Naive thymus-derived CD4-positive, alpha-beta T cell (primary cell): ENCODE results near the gene MARF1. TPM values are rescaled to one million over a fixed set of nuclear protein-coding genes. Genes with fewer than 3 reads are reported as not detected.
"Not testable (repeated sequence)": the region's sequence is repeated elsewhere in the genome, so short reads cannot be mapped to it uniquely, and the experiment has no call there.

ENCODE experiments used
- ATAC-seq: fragments of 150-1000 bp; cut with Tn5 transposase; 2 replicates; pipeline ENCODE4 v1.10.0; 2021; ENCODE audit warnings: mild to moderate bottlenecking, moderate library complexity
- CTCF ChIA-PET: fragments of 350-600 bp; sonication (Branson Sonifier 250); formaldehyde crosslinking; loops from one replicate; lab custom pipeline; 2021; ENCODE audit warnings: antibody characterized with exemption; lab: Charles Lee
- POLR2A ChIA-PET: fragments of 350-600 bp; sonication (Branson Sonifier 250); formaldehyde crosslinking; loops from one replicate; lab custom pipeline; 2021; ENCODE audit warnings: antibody characterized with exemption, inconsistent platforms; lab: Charles Lee
- DNase-seq, 9 donors: peaks; one replicate each; pipeline versions ENCODE4 v3.0.0 to v3.0.0-alpha.2; 2020 to 2022; ENCODE audit warnings: mixed read lengths in 1 of 9
- H3K27ac ChIP-seq: one replicate; pipeline ENCODE4 v1.7.0; 2013; ENCODE audit warnings: mild to moderate bottlenecking, low read depth, low read length, moderate library complexity
- H3K27me3 ChIP-seq, 2 donors: one replicate each; pipeline ENCODE4 v1.7.0; 2013; ENCODE audit warnings: low read length in 2 of 2, mild to moderate bottlenecking in 2 of 2, moderate library complexity in 2 of 2; ENCODE audit not compliant: control insufficient read depth in 2 of 2, insufficient read depth in 2 of 2
- H3K36me3 ChIP-seq, 3 experiments: 1 replicate in 2 of 3; 2 replicates in 1 of 3; pipeline ENCODE4 v1.7.0; 2013; ENCODE audit warnings: low read length in 3 of 3, mild to moderate bottlenecking in 3 of 3, moderate library complexity in 1 of 3; ENCODE audit not compliant: insufficient read depth in 3 of 3, control insufficient read depth in 2 of 3
- H3K4me1 ChIP-seq, 2 donors: one replicate each; pipeline ENCODE4 v1.7.0; 2013; ENCODE audit warnings: low read length in 2 of 2, mild to moderate bottlenecking in 2 of 2, moderate library complexity in 1 of 2; ENCODE audit not compliant: control insufficient read depth in 2 of 2, insufficient read depth in 2 of 2
- H3K4me3 ChIP-seq: 2 replicates; pipeline ENCODE4 v1.7.0; 2013; ENCODE audit warnings: mild to moderate bottlenecking, low read length
- H3K9me3 ChIP-seq, 3 experiments: 1 replicate in 2 of 3; 2 replicates in 1 of 3; pipeline ENCODE4 v1.7.0; 2013; ENCODE audit warnings: low read length in 3 of 3; ENCODE audit not compliant: control insufficient read depth in 2 of 3
- H3K27ac Mint-ChIP-seq, 9 donors: one replicate each; pipeline ENCODE4 v1.8.0; 2020 to 2022; ENCODE audit warnings: mixed read lengths in 9 of 9, mild to moderate bottlenecking in 8 of 9, moderate library complexity in 5 of 9, inconsistent platforms in 2 of 9
- H3K27me3 Mint-ChIP-seq, 5 donors: one replicate each; pipeline ENCODE4 v1.8.0; 2021 to 2022; ENCODE audit warnings: mixed read lengths in 5 of 5, mild to moderate bottlenecking in 1 of 5
- H3K36me3 Mint-ChIP-seq, 5 donors: one replicate each; pipeline ENCODE4 v1.8.0; 2020 to 2022; ENCODE audit warnings: mixed read lengths in 5 of 5, mild to moderate bottlenecking in 3 of 5, inconsistent platforms in 1 of 5
- H3K4me1 Mint-ChIP-seq, 7 donors: one replicate each; pipeline ENCODE4 v1.8.0; 2020 to 2022; ENCODE audit warnings: mixed read lengths in 7 of 7, mild to moderate bottlenecking in 3 of 7, inconsistent platforms in 1 of 7
- H3K4me3 Mint-ChIP-seq, 10 donors: one replicate each; pipeline ENCODE4 v1.8.0; 2020 to 2022; ENCODE audit warnings: mild to moderate bottlenecking in 10 of 10, mixed read lengths in 10 of 10, moderate library complexity in 6 of 10, inconsistent platforms in 2 of 10
- H3K9me3 Mint-ChIP-seq, 11 donors: one replicate each; pipeline ENCODE4 v1.8.0; 2020 to 2022; ENCODE audit warnings: mixed read lengths in 11 of 11, mild to moderate bottlenecking in 4 of 11, inconsistent platforms in 1 of 11, moderate library complexity in 1 of 11
- intact Hi-C, 2 donors: fragments of 100-400 bp; cut with micrococcal nuclease; formaldehyde crosslinking; loops; one replicate each; pipeline ENCODE4 v1.15.1; 2023
- polyA plus RNA-seq, 2 donors: library from polyadenylated mRNA; unstranded; fragments of 300-500 nt; fragmentation: Illumina TruSeq; gene quantifications; one replicate each; pipeline ENCODE4 v1.2.3, GENCODE V29; 2021
- total RNA-seq, 6 experiments: library from RNA in 5 of 6; stranded (reverse) in 5 of 6; gene quantifications; 1 replicate in 5 of 6; 2 replicates in 1 of 6; pipeline ENCODE4 v1.2.3 and lab custom pipeline; 2021 to 2026

Gene MARF1
- total and polyA plus RNA-seq, 7 experiments from 2014 or later = 12.5 to 259 (median 157) TPM

DNA sequence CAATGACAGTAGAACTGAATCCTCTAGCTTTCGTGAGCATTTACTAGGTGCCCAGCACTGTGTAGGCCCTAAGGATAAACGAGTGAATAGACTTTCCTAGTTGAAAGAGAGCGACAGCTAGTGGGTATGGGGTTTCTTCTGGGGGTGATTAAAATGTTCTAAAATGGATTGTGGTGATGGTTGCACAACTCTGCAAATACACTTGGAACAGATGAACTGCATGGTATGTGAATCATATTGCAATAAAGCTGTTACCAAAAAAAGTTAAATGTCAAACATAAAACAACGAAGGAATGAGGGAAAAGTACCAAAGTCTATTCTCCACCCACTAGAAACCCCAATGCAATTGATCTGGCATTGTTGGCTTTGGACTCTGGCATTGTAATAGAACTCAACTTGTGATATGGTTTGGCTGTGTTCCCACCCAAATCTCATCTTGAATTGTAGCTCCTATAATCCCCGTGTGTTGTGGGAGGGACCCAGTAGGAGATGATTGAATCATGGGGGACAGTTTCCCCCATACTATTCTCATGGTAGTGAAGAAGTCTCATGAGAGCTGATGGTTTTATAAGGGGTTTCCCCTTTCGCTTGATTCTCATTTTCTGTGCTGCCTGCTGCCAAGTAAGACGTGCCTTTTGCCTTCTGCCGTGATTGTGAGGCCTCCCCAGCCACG, 70.5 kb downstream of the MARF1 start:
- ChIA-PET POLR2A (no interaction called here), CTCF (interaction anchor here (0.5 to 0.7 kb wide), 2 partner anchors 54 to 123 kb away, joined by 3 to 4 read pairs; no protein-coding TSS in a partner anchor)
- Histone ChIP-seq H3K36me3 (no peaks in the 10 kb centered on the region), H3K4me1 (no peaks in the 10 kb centered on the region), H3K9me3 (no peaks in the 10 kb centered on the region), H3K27ac (no peak overlapping the region), H3K27me3 (no peaks in the 10 kb centered on the region), H3K4me3 (no peak overlapping the region)
- Mint-ChIP-seq H3K36me3 (peaks cover 0 to 26% (median 0%) of the 10 kb centered on the region in 5 donors), H3K9me3 (peaks cover 0 to 13% (median 0%) of the 10 kb centered on the region in 11 donors), H3K27me3 (no peaks in the 10 kb centered on the region), H3K4me1 (peaks cover 0 to 11% (median 0%) of the 10 kb centered on the region in 7 donors), H3K4me3 (no peak overlapping the region), H3K27ac (peak overlapping the region in 2 of 9 donors; percentile 43 to 75)
- ATAC-seq = no peak
- intact Hi-C loops = no loop called here
- no peak for DNase-seq

DNA sequence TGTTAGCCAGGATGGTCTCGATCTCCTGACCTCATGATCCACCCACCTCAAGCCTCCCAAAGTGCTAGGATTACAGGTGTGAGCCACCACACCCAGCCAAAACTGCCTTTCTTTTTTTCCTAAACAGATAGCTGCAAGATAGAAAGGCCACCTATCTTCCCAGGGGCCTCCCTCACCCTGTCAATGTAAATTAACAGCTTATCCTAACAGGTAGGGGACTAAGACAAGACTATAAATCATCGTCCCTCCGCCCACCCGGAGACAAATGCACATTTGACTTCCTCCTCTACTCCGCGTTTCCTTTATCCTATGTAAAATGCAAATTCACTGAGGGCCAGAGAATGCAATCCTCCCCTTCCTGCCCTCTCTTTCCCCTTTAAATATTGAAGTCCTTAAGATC, 71.4 kb downstream of the MARF1 start:
- no peak for DNase-seq
- Mint-ChIP-seq H3K36me3 (peaks cover 0 to 26% (median 0%) of the 10 kb centered on the region in 5 donors), H3K4me3 (no peak overlapping the region), H3K27ac (no peak overlapping the region), H3K9me3 (peaks cover 0 to 11% (median 0%) of the 10 kb centered on the region in 11 donors), H3K4me1 (peaks cover 0 to 11% (median 0%) of the 10 kb centered on the region in 7 donors), H3K27me3 (no peaks in the 10 kb centered on the region)
- ATAC-seq = no peak
- CTCF ChIA-PET = interaction anchor here (0.5 kb wide), 1 partner anchor 53 kb away, joined by 3 read pairs; no protein-coding TSS in a partner anchor
- no peak overlapping the region for H3K27ac ChIP-seq
- H3K4me3 ChIP-seq = no peak overlapping the region
- no peaks in the 10 kb centered on the region for H3K4me1 ChIP-seq
- no peaks in the 10 kb centered on the region for H3K36me3 ChIP-seq
- POLR2A ChIA-PET = no interaction called here
- H3K9me3 ChIP-seq = no peaks in the 10 kb centered on the region
- no peaks in the 10 kb centered on the region for H3K27me3 ChIP-seq
- intact Hi-C loops = no loop called here

DNA sequence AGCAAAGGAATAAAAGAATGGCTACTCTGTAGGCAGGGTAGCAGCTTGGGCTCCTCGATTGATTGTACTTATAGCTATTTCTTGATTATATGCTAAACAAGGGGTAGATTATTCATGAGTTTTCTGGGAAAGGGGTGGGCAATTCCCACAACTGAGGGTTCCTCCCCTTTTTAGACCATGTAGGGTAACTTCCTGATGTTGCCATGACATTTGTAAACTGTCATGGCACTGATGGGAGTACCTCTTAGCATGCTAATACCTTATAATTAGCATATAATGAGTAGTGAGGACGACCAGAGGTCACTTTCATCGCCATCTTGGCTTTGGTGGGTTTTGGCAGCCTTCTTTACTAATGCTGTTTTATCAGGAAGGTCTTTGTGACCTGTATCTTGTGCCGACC, 72.3 kb downstream of the MARF1 start:
- H3K36me3 ChIP-seq, H3K27me3 ChIP-seq, POLR2A ChIA-PET, intact Hi-C loops, H3K9me3 ChIP-seq, H3K4me3 ChIP-seq, H3K4me1 ChIP-seq, H3K27ac Mint-ChIP-seq, DNase-seq, CTCF ChIA-PET, ATAC-seq, H3K27ac ChIP-seq, H3K4me3 Mint-ChIP-seq, H3K27me3 Mint-ChIP-seq: not testable (repeated sequence)
- peaks cover 0 to 27% (median 0%) of the 10 kb centered on the region in 5 donors for H3K36me3 Mint-ChIP-seq
- H3K4me1 Mint-ChIP-seq = peaks cover 0 to 11% (median 0%) of the 10 kb centered on the region in 7 donors
- peaks cover 0 to 11% (median 0%) of the 10 kb centered on the region in 11 donors for H3K9me3 Mint-ChIP-seq

DNA sequence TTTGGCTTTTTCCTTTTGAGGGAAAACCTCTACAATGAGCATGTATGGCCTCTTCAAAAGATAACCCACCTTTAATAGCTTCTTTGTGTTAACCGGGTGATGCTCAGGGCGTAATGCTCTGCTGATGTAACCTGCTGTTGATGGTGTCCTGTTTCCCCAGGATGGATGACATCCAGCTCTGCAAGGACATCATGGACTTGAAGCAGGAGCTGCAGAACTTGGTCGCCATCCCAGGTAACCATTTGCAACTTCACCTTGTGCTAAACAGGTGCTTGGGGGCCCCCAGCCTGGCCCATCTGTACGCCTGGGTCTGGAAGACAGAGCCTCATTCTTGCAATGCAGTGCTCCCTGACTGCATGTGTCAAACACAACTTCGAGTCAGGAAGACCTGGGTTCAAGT, 75.1 kb downstream of the MARF1 start:
- ChIA-PET POLR2A (no interaction called here), CTCF (interaction anchor here (0.6 kb wide), 1 partner anchor 31 kb away, joined by 4 read pairs; no protein-coding TSS in a partner anchor)
- peaks cover 0 to 17% (median 0%) of the 10 kb centered on the region in 5 donors for H3K36me3 Mint-ChIP-seq
- H3K36me3 ChIP-seq = no peaks in the 10 kb centered on the region
- intact Hi-C loops = no loop called here
- H3K27ac ChIP-seq = no peak overlapping the region
- no peak overlapping the region for H3K4me3 Mint-ChIP-seq
- no peak overlapping the region for H3K27ac Mint-ChIP-seq
- H3K4me1 ChIP-seq = no peaks in the 10 kb centered on the region
- ATAC-seq (no peak), DNase-seq (no peak)
- H3K27me3 Mint-ChIP-seq = no peaks in the 10 kb centered on the region
- peaks cover 0 to 7% (median 3%) of the 10 kb centered on the region in 11 donors for H3K9me3 Mint-ChIP-seq
- H3K9me3 ChIP-seq = no peaks in the 10 kb centered on the region
- peaks cover 0 to 9% (median 0%) of the 10 kb centered on the region in 7 donors for H3K4me1 Mint-ChIP-seq
- no peak overlapping the region for H3K4me3 ChIP-seq
- no peaks in the 10 kb centered on the region for H3K27me3 ChIP-seq

DNA sequence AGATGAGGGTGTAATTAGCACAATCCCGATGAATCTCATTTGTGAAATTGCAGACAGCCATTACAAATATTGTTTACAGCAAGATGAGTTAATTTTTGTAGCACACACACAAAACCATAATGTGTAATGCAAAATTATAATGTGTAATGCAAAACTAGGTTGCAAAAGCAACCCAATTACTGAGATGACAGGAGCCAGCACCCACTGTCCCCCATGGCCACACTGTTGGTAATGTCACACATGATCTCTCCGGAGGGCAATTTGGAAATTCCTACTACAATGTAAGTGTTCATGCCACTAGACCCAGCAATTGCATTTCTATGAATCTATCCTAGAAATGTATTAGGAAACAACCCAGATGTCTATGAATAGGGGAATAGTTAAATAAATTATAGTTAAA, 76.9 kb downstream of the MARF1 start:
- POLR2A ChIA-PET = no interaction called here
- Histone ChIP-seq H3K36me3 (no peaks in the 10 kb centered on the region), H3K27ac (no peak overlapping the region), H3K9me3 (no peaks in the 10 kb centered on the region), H3K4me3 (no peak overlapping the region), H3K4me1 (no peaks in the 10 kb centered on the region), H3K27me3 (no peaks in the 10 kb centered on the region)
- no peak overlapping the region for H3K4me3 Mint-ChIP-seq
- intact Hi-C loops = no loop called here
- H3K36me3 Mint-ChIP-seq = peaks cover 0 to 8% (median 0%) of the 10 kb centered on the region in 5 donors
- ATAC-seq (no peak), DNase-seq (no peak)
- H3K4me1 Mint-ChIP-seq = peaks cover 0 to 5% (median 0%) of the 10 kb centered on the region in 7 donors
- peaks cover 0 to 5% (median 3%) of the 10 kb centered on the region in 11 donors for H3K9me3 Mint-ChIP-seq
- H3K27me3 Mint-ChIP-seq = no peaks in the 10 kb centered on the region
- H3K27ac Mint-ChIP-seq = no peak overlapping the region
- CTCF ChIA-PET = no interaction called here

DNA sequence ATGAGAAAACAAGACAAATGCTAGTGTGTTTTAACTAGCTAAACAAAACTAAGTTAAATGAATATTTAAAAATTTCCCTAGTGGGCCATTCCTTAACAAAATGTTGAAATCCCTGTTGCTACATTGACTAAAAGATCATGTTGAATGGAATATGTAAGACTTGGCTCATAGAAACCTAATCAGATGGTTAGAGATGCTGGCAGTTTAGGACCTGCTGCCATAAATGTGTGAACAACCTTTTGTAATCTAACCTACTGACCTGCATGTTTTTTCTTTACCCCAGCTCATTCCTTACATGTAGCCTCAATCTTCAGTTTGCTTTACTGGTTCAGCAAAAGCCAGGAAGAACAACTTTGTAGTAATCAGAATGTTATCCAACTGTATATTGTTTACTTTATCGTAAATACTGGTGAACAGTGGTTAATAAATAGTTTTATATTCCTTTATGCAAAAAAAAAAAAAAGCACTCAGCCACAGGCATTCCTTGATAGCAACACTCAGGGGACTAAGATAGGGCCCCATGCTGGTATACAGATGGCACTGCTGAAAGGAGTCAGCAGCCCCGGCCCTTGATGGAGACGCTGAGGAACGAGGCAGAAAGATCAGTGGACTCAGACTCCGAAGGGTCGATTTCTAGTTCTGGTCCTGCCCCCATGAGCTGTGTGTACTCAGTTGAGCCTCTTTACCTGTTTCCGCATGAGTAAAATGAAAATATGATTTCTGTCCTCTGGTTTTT, 78.2 kb downstream of the MARF1 start:
- ATAC-seq (no peak), DNase-seq (no peak)
- H3K9me3 Mint-ChIP-seq = peaks cover 0 to 5% (median 3%) of the 10 kb centered on the region in 11 donors
- no peak overlapping the region for H3K4me3 Mint-ChIP-seq
- no peaks in the 10 kb centered on the region for H3K27me3 Mint-ChIP-seq
- CTCF ChIA-PET = no interaction called here
- intact Hi-C loops = no loop called here
- H3K4me1 Mint-ChIP-seq = peaks cover 0 to 5% (median 0%) of the 10 kb centered on the region in 7 donors
- Histone ChIP-seq H3K27me3 (no peaks in the 10 kb centered on the region), H3K36me3 (no peaks in the 10 kb centered on the region), H3K4me3 (no peak overlapping the region), H3K27ac (no peak overlapping the region), H3K9me3 (no peaks in the 10 kb centered on the region), H3K4me1 (no peaks in the 10 kb centered on the region)
- POLR2A ChIA-PET = no interaction called here
- H3K27ac Mint-ChIP-seq = no peak overlapping the region
- H3K36me3 Mint-ChIP-seq = peaks cover 0 to 8% (median 0%) of the 10 kb centered on the region in 5 donors
